ENCODE measurements around the gene LAMTOR1.

Gene LAMTOR1

DNA sequence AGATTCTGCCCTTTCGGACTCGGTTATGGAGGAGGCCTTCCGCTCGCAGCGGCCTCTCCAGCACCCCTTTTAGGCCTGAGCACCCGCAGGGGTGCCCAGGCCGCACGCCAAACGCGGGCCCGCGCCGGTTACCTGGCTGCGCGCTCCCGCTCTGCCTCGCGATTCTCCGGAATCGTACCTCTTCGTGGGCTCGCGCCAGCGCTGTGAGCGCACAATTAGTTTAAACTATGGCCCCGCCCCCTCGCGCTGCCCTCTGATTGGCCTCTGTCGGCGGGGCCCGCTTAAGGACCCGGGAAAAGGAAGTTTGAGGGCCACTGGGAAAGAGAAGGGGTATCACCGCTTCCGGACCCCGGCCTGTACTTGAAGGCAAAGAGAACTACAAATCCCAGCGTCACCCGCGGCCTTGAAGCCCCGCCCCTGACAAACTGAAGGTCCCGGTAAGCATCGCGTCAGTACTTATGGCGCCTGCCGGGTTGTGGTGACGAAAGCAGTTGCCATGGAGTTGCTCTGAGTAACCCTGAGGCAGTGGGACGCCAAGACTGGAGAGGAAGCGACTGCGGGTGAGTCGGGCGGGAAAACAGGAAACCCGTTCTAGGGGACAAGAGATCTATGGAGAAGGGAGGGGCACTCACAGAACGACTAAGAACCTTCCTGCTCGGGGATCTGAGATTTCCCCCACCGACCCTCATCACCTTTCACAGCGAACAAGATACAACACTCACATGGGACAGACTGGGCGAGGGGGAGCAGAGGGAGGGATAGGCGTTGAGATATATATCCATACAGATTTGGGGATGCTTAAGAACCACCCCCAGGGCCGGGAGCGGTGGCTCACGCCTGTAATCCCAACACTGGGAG, 22.5 kb downstream of the LAMTOR1 start, which contains the start of the genes LRRC51 and NUMA1:
TSS of gene LRRC51 (plus strand) at position 525 of the 858 bp plus-strand sequence. CDS start 8,234 bp downstream, outside the sequence.
TSS of gene NUMA1 (minus strand) at position 217 of the 858 bp plus-strand sequence. CDS start 44,599 bp downstream, outside the sequence.
- DNase-seq: peak; percentile 100

DNA sequence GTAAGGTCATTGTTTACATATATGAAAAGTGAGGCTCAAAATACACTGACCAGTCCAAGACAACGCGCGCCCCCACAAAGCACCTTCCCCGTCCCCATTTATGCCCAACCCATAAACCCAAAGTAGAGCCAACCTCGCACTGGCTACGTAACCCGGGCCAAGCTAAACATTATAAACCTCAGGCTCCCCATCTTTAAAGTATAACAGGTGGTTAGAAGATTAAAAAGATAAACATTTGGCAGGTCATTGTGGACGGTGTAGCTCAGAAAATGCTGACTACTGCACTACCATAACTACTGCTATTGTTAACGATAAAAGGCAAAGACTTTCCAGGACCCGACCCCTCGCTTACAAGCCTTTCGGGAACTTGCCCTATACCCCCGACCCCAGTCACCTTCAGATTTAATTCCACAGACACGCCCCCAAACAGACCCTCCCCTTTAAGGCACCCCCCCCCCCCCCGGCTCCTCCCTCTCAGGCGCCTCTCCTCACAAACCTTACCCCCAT, 23.2 kb downstream of the LAMTOR1 start:
- DNase-seq: no peak

DNA sequence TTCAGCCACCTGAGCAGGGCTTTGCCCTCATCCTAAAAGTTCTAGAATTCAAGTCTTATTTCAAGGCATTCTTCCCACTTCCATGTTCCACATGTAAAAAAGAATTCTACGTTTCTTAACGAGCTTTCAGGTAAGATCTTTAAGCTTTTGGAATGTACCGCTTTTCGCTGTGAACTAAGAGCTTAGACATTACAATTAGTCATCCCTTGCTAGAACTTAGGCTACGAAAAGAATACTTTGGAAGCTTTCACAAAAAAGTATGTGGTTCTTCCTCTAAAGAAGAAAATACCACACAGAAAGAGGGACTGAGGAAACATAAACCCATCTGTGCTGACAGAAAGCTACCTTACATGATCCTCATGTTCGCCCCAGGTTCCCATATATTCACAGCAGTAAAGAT, 24.6 kb downstream of the LAMTOR1 start:
- no peak for DNase-seq

DNA sequence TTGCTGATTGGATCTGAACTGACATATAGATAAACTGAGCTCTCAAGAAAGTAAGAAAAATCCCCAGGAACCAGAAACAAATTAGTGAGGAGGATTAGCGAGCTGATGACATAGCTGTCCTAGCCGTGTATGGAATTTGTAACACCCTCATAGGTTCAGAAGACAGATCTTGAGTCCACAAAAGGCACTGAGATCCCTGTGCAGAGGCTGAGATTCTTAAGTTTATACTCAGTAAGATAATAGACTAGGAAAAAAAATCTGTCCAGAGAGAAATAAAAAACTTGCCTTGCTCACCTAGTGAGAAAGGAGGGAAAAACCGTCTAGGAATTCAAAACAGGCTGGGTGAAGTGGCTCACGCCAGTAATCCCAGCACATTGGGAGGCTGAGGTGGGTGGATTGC, 27.3 kb downstream of the LAMTOR1 start:
- no peak for DNase-seq

DNA sequence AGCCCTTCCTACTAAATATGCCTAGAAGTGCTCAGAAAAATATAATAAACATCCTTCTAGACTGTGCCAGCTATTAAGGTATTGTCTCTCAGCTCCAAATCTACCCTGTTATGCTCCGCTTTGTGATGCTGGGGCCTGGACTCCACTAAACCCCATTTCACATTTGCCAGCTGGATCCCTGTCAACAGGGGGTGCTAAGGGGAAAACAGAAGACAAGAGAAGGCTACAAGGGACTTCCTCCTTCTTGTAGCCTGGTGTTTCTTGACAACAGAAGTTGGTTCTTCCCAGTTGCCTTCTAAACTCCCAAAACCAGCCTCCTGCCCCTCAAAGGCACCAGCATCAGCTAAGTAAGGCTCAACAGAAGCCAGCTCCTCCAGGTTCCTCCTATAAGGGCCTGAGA, 28.0 kb downstream of the LAMTOR1 start:
- DNase-seq: no peak

DNA sequence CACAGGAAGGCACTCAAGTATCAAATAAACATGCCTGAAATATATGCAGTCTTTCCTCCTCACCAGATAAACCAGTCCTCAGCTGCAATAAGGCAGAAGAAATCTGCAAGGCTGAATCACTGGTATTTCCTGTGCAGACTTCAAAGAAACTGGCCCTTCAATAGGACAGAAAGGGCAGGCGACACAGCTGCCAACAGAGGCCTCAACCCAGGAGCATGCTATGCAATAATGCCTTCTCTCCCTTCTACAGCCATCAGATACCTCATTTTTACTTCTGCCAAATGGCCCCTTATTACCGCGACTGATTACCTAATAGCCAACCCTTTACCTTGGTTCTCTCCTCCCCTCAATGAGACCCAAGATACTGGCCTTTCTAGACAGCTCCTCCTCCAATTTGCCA, 30.7 kb downstream of the LAMTOR1 start:
- no peak for DNase-seq

DNA sequence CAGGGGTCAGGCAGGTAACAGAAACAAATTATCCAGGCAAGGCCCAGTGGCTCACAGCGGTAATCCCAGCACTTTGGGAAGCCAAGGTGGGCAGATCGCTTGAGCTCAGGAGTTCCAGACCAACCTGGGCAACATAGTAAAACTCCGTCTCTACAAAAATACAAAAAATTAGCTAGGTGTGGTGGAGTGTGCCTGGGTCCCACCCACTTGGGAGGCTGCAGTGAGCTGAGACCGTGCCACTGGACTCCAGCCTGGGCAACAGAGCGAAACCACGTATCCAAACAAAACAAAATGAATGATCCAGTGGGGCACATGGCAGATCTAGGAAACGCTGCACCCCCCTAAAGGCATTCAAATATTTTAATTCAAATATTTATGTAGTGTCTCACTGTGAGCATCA, 32.6 kb downstream of the LAMTOR1 start:
- no peak for DNase-seq

DNA sequence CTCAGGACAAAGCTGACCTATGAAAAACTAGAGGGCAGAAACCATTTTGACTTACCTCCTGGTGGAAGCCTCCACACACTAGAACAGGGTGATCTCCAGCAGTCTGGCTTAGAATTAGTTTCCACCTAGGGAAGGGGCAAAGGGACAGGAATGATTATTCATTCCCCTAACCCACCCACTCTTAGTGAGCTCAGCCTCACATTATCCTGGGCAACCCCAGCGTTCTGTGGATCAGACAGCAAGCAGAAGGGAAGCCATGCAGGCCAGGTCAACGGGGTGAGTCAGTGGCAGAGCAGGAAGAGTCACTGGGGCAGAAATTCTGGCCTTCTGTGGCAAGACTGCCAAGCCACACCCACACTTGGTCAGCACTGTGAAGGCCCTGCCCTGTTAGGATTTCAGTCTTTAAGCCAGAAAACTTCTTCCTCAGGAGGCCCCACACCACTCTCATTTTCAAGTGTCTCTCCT, 33.3 kb downstream of the LAMTOR1 start:
- no peak for DNase-seq

DNA sequence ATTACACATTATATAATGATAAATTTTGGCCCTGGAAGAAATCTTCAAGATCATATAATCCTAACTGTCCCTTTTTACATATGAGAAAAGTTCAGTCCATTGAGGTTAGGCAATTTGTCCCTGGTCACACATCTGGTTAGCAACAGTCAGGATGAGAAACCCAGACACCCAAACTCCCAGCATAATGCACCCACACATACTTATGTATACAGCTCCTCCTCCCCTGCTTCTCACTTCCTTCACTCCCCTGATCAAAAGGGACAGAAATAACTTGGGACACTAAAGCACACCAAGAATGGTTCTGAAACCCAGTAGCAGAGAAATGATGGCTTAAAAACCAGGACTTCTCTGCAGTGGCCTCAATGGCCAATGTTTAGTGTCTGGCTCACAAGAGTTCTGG, 33.9 kb downstream of the LAMTOR1 start:
- no peak for DNase-seq

DNA sequence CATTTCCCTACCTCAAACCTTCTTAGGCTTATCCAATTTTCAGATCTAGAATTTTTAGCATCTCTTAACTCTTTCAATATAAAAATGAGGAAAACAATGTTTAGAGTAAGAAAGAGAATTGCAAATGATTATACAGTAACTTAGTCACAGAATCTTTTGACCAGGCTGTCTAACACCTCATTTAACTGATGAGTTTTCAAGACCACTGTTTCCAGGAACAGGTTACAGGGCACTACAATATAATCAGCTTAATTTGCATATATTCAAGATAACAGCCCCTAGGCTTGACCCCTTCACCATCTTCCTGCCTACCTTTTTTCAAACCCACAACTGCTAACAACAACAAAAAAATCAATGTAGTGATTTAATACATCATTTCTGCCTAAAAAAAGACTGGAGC, 35.4 kb downstream of the LAMTOR1 start:
- no peak for DNase-seq

DNA sequence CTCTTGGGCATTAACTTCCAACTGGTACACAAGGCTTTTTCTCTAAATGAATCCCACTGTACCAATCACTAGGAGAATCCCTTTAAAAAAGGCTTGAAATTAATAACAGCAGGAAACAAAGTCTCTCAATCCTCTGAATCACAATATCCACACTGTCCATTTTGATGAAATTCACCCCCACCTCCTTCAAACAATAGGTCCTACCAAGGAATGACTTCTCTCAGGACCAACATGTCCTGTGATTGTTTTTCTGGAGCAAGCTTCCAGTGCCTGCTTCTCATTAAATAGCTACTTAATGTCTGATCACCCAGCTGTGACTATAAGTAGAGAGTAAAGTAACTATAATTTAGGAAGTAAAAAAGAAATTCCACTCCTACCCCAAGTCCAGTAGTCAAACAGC, 35.8 kb downstream of the LAMTOR1 start:
- no peak for DNase-seq

DNA sequence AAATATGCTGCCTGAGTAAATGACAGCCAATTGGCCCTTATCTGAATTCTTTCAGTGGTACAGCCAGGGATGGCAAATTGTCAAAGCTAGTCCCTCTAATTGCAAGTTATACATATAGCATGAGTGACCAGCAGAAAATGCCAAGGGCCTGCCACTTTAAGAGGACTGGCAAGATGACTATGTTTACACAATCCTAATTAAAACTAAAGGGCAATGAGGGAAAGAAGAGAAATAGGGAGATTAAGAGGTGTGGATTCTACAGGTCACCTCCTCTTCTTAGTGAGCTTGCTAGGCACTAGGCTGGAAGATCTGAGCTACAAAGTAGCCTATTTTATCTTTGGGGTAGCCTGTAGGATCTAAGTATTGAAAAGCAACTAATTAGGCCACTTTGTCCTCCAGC, 36.2 kb downstream of the LAMTOR1 start:
- no peak for DNase-seq

DNA sequence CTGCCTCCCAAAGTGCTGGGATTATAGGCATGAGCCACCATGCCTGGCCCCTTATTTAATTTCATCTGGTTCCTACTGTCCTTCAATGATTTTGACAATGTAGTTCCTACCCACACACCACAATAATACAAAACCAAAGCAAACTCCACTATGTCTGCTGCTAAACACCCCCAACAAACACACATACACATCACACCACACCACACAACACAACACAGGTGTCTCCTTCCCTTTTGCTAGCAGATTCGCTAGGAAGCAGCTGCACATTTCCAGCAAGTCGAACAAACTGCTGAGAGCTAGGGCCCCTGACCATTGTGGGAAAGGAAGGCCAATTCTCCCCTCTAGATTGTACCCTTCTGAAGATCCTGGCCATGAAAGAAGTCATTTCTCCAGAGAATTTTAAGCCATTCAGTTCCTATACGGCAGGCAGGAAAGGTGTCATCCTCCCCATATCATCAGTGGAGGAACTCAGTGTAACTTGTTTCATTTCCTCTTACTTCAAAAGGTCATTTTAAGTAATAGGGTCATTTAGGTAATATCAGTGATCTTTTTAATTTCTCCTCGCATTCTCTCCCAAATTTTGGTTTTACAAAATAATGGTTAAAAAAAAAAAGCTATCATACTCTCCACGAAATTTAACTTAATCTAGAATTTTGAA, 41.2 kb downstream of the LAMTOR1 start:
- no peak for DNase-seq

DNA sequence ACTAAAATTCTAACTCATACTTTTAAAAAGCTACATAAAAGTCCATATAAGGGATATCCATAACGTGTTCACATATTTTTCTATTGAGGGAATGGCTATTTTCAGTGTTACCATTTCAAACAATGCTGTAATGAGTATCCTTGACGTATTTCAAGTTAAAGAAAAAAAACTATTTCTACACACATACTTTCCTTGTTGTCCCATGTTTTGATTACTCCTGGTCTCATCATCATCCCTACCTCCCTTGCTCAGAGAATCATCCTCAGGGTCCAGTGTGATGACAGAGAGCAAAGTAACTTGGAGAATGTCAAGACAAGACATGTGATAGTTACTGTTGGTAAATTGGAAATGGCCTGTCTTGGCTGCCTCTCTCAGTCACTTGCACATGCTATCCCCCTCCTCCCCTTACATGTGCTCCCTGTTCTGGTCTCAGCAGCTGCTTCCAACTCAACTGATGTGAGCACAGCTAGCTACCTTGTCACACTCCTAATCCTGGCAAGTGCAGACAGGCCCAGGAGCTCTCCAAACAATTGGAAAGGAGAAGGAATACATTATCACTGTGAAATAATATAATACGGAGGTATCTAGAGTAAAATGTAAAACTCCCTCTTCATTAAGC, 44.6 kb downstream of the LAMTOR1 start:
- peak; percentile 9 for DNase-seq

DNA sequence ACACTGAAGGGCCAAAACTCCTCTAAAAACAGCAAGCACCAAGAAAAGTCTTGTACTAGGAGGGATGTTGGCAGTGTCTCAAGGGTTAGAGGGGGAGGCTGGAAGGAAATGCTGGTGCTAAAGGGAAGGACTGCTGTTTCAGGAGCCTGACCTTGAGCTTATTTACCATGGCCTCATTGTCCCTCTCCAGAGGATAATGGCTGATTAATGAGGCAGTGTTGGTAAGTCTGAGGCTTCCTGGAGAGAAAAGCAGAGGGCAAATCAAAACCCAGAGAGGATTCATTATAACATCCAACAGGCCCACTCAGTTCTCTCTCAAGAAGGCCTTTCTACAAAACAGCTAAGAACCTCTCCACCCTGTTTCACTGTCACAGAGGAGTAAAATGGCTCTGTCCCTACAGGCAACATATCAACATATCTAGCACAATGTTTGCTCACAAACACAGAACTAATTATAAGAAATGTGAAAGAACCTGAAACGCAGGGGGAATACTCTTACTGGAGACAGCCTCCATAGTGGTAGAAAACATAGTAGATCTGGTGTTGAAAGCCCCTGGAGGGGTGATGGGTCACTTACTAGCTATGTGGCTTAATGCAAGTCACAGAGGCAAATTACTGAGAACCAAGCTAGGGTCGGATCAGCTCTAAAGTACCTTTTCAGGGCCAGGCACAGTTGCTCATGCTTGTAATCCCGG, 54.2 kb downstream of the LAMTOR1 start:
- no peak for DNase-seq
